HEK293T (cell line): Measurements from ENCODE around the gene GRIA3.

Source experiments
- BHLHE40 ChIP-seq: fragments of 450-650 bp; IDR thresholded peaks from 2 replicates; pipeline ENCODE4 v1.6.1; 2016; ENCODE audit warnings: mild to moderate bottlenecking, moderate library complexity, borderline replicate concordance
- CTBP1 ChIP-seq: fragments of 450-650 bp; IDR thresholded peaks from 2 replicates; pipeline ENCODE4 v1.6.1; 2016; ENCODE audit warnings: borderline replicate concordance
- FOXK2 ChIP-seq: fragments of 450-650 bp; IDR thresholded peaks from 2 replicates; pipeline ENCODE4 v1.6.1; 2016; ENCODE audit warnings: mild to moderate bottlenecking
- SP1 ChIP-seq: fragments of 450-650 bp; IDR thresholded peaks from 2 replicates; pipeline ENCODE4 v1.6.1; 2017
- TARDBP ChIP-seq: fragments of 450-650 bp; IDR thresholded peaks from 2 replicates; pipeline ENCODE4 v1.6.1; 2016
- ZNF384 ChIP-seq: fragments of 450-650 bp; IDR thresholded peaks from 2 replicates; pipeline ENCODE4 v1.6.1; 2016

DNA sequence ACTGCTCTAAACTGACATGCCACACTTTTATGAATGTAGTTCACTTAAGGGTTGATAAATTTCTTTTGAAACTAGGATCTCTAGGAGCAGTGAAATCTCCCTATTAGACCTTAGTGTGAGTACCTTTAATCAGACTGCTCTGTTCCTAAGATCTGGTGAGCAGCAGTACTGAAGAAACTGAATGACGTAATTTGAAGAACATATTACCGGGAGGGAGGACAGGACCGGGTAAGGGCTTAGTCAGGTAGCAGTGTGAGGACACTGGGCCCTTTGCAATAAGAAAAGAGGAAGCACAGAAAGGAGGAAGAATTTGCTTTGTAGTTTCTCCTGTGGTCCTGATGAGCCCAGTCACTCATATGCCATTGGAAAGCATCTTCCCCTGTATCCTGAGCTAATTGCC is 293.6 kb downstream of the GRIA3 start:
- TF ChIP-seq SP1 (no peak), CTBP1 (no peak), TARDBP (no peak), ZNF384 (no peak), BHLHE40 (no peak), FOXK2 (no peak)
